Mesendoderm (in vitro differentiated cells): ENCODE measurements around the gene TREM1.

Experiments used
- DNase-seq: peaks from one replicate; pipeline ENCODE4 v3.0.0; 2013
- H2AK5ac ChIP-seq: 2 replicates; pipeline ENCODE4 v1.6.1; 2013; ENCODE audit warnings: low read length, inconsistent platforms
- H2BK120ac ChIP-seq: 2 replicates; pipeline ENCODE4 v1.6.1; 2013; ENCODE audit warnings: low read depth, mild to moderate bottlenecking, low read length, moderate library complexity, mixed read lengths
- H2BK15ac ChIP-seq: replicated peaks from 2 replicates; pipeline ENCODE4 v1.6.1; 2013; ENCODE audit warnings: low read depth, mild to moderate bottlenecking, moderate library complexity
- H2BK5ac ChIP-seq: 2 replicates; pipeline ENCODE4 v1.6.1; 2013; ENCODE audit warnings: low read length, inconsistent platforms
- H3K18ac ChIP-seq: 2 replicates; pipeline ENCODE4 v1.6.1; 2013; ENCODE audit warnings: mild to moderate bottlenecking, low read length, mixed read lengths
- H3K23ac ChIP-seq: one replicate; pipeline ENCODE4 v1.6.1; 2013; ENCODE audit warnings: low read length
- H3K27ac ChIP-seq: 2 replicates; pipeline ENCODE4 v1.5.1; 2013; ENCODE audit warnings: low read depth, mild to moderate bottlenecking, inconsistent platforms, low read length, moderate library complexity
- H3K27me3 ChIP-seq: 2 replicates; pipeline ENCODE4 v1.6.1; 2013; ENCODE audit warnings: low read length, control low read depth, mild to moderate bottlenecking, inconsistent platforms; ENCODE audit not compliant: insufficient read depth, poor library complexity
- H3K36me3 ChIP-seq: 2 replicates; pipeline ENCODE4 v1.6.1; 2013; ENCODE audit warnings: low read length, inconsistent platforms; ENCODE audit not compliant: control insufficient read depth, insufficient read depth
- H3K4ac ChIP-seq: one replicate; pipeline ENCODE4 v1.6.1; 2013; ENCODE audit warnings: low read depth, mild to moderate bottlenecking, low read length, moderate library complexity
- H3K4me1 ChIP-seq: 2 replicates; pipeline ENCODE4 v1.6.1; 2013; ENCODE audit warnings: low read depth, low read length, inconsistent platforms; ENCODE audit not compliant: control insufficient read depth
- H3K4me2 ChIP-seq: 2 replicates; pipeline ENCODE4 v1.6.1; 2013; ENCODE audit warnings: low read length
- H3K4me3 ChIP-seq: 2 replicates; pipeline ENCODE4 v1.5.1; 2013; ENCODE audit warnings: mild to moderate bottlenecking, low read length
- H3K56ac ChIP-seq: one replicate; pipeline ENCODE4 v1.6.1; 2013; ENCODE audit warnings: low read length
- H3K79me1 ChIP-seq: 2 replicates; pipeline ENCODE4 v1.6.1; 2013; ENCODE audit warnings: low read length, inconsistent platforms
- H3K79me2 ChIP-seq: 2 replicates; pipeline ENCODE4 v1.6.1; 2013; ENCODE audit warnings: mild to moderate bottlenecking, low read length; ENCODE audit not compliant: control insufficient read depth, insufficient read depth
- H3K9ac ChIP-seq: 2 replicates; pipeline ENCODE4 v1.6.1; 2013; ENCODE audit warnings: low read length, inconsistent platforms
- H4K5ac ChIP-seq: one replicate; pipeline ENCODE4 v1.6.1; 2013; ENCODE audit warnings: low read length
- H4K8ac ChIP-seq: one replicate; pipeline ENCODE4 v1.6.1; 2013; ENCODE audit warnings: low read depth, mild to moderate bottlenecking, control low read depth, low read length, moderate library complexity
- whole genome bisulfite sequencing: extraction: QIAGEN DNeasy Blood & Tissue Kit; methylation state at CpG from one replicate; pipeline ENCODE4 v1.1.7; 2013; ENCODE audit warnings: low lambda C conversion rate, missing lambda C conversion rate; ENCODE audit not compliant: insufficient coverage; ENCODE audit errors: extremely low coverage; 5-methylcytosine and 5-hydroxymethylcytosine counted together

TREM1 gene

DNA sequence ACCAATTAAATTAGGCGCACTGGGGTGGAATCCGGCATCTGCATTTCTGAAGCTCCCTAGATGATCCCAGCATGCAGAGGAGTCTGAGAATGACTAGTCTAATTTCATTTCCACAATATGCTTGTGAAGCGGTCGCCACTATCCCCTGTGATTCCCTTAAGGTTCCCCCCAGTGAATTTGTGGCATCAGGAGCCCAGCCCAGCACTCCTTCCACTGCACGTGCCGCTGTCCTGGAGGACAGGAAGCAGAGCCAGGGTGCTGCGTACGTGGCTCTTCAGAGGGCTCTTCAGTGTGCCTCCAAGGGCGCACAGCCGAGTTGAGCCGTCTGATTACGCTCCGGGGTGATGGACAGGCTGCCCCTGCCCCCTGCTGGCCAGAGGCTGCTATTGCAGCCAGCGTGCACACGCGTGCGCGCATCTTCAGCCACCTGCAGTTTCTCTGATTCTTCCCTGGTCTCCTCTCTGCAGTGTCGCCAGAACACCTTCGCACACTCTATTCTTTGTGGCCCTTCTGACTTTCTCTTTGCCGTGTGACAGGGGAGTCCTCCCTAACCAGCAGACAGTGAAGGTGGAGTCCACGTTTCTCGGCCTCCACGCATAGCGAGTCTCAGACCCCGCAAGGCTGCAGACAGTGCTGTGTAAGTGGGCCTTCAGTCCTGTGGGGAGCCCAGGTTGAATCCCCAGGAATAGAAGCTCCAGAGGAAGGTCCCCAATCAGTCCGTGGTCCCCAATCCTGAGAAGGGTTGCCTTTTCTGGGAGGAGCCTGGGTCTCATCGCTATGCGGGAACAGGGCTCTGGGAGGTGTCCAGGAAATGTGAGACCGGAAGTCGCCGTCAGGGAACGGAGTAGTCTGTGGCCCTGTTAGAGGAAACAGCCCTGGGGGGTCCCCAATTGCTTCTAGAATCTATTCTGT lies 32.4 kb upstream of the TREM1 start:
- H3K18ac ChIP-seq: peak overlapping the region; percentile 34
- H3K23ac ChIP-seq: no peak overlapping the region
- no peaks in the 10 kb centered on the region for H3K79me1 ChIP-seq
- peak overlapping the region; percentile 45 for H3K4me2 ChIP-seq
- H2AK5ac ChIP-seq: no peak overlapping the region
- no peak overlapping the region for H3K4me3 ChIP-seq
- no peak overlapping the region for H4K8ac ChIP-seq
- peaks cover 2% of the 10 kb centered on the region for H3K4me1 ChIP-seq
- H3K4ac ChIP-seq: no peak overlapping the region
- H2BK5ac ChIP-seq: no peak overlapping the region
- H3K36me3 ChIP-seq: no peaks in the 10 kb centered on the region
- no peaks in the 10 kb centered on the region for H3K27me3 ChIP-seq
- no peak overlapping the region for H3K27ac ChIP-seq
- peak overlapping the region; percentile 22 for H3K9ac ChIP-seq
- H3K79me2 ChIP-seq: no peaks in the 10 kb centered on the region
- H3K56ac ChIP-seq: peak overlapping the region; percentile 51
- H2BK120ac ChIP-seq: no peak overlapping the region
- no peak overlapping the region for H2BK15ac ChIP-seq
- H4K5ac ChIP-seq: no peak overlapping the region
- DNase-seq: peak; percentile 94
- no CpG with 5 or more reads among the region's 33 CpGs for WGBS

GRCh38 chr6:41318261-41318653 lies 31.8 kb upstream of the TREM1 start:
- H4K5ac ChIP-seq: no peak overlapping the region
- H3K23ac ChIP-seq: no peak overlapping the region
- no peak overlapping the region for H3K4ac ChIP-seq
- no peak overlapping the region for H3K56ac ChIP-seq
- H3K79me1 ChIP-seq: no peaks in the 10 kb centered on the region
- no peak overlapping the region for H4K8ac ChIP-seq
- no peak overlapping the region for H3K27ac ChIP-seq
- no peaks in the 10 kb centered on the region for H3K27me3 ChIP-seq
- H2BK120ac ChIP-seq: no peak overlapping the region
- H3K4me2 ChIP-seq: peak overlapping the region; percentile 45
- no peak overlapping the region for H3K18ac ChIP-seq
- H2BK15ac ChIP-seq: no peak overlapping the region
- H3K4me1 ChIP-seq: peaks cover 2% of the 10 kb centered on the region
- H3K9ac ChIP-seq: peak overlapping the region; percentile 22
- no peaks in the 10 kb centered on the region for H3K79me2 ChIP-seq
- H2AK5ac ChIP-seq: no peak overlapping the region
- no peak overlapping the region for H3K4me3 ChIP-seq
- no peak for DNase-seq
- no peaks in the 10 kb centered on the region for H3K36me3 ChIP-seq
- H2BK5ac ChIP-seq: no peak overlapping the region
- no CpG with 5 or more reads among the region's 9 CpGs for WGBS

GRCh38 chr6:41315943-41316620 lies 29.6 kb upstream of the TREM1 start:
- peaks cover 2% of the 10 kb centered on the region for H3K4me1 ChIP-seq
- no peak overlapping the region for H2BK120ac ChIP-seq
- H4K8ac ChIP-seq: no peak overlapping the region
- H3K9ac ChIP-seq: no peak overlapping the region
- no peaks in the 10 kb centered on the region for H3K36me3 ChIP-seq
- no peak overlapping the region for H2AK5ac ChIP-seq
- H3K23ac ChIP-seq: no peak overlapping the region
- no peaks in the 10 kb centered on the region for H3K79me1 ChIP-seq
- no peak for DNase-seq
- H4K5ac ChIP-seq: no peak overlapping the region
- no peak overlapping the region for H3K4me3 ChIP-seq
- no peak overlapping the region for H3K18ac ChIP-seq
- H3K56ac ChIP-seq: no peak overlapping the region
- no peak overlapping the region for H3K27ac ChIP-seq
- H3K4me2 ChIP-seq: no peak overlapping the region
- H3K79me2 ChIP-seq: no peaks in the 10 kb centered on the region
- H3K27me3 ChIP-seq: no peaks in the 10 kb centered on the region
- H3K4ac ChIP-seq: no peak overlapping the region
- H2BK5ac ChIP-seq: no peak overlapping the region
- H2BK15ac ChIP-seq: no peak overlapping the region
- no CpG with 5 or more reads among the region's 1 CpG for WGBS

GRCh38 chr6:41315203-41315602 lies 28.7 kb upstream of the TREM1 start:
- Histone ChIP-seq H3K36me3 (no peaks in the 10 kb centered on the region), H3K27me3 (no peaks in the 10 kb centered on the region), H3K18ac (no peak overlapping the region), H3K9ac (no peak overlapping the region), H4K8ac (no peak overlapping the region), H3K79me2 (no peaks in the 10 kb centered on the region), H2AK5ac (no peak overlapping the region), H3K79me1 (no peaks in the 10 kb centered on the region), H3K56ac (no peak overlapping the region), H3K27ac (no peak overlapping the region), H2BK5ac (no peak overlapping the region), H3K4ac (no peak overlapping the region), H2BK15ac (no peak overlapping the region), H3K4me1 (peaks cover 2% of the 10 kb centered on the region), H3K23ac (no peak overlapping the region), H4K5ac (no peak overlapping the region), H3K4me3 (no peak overlapping the region), H3K4me2 (no peak overlapping the region), H2BK120ac (no peak overlapping the region)
- WGBS: no CpG with 5 or more reads among the region's 2 CpGs
- DNase-seq: no peak

- H4K5ac ChIP-seq: no peak overlapping the region
- H2BK120ac ChIP-seq: no peak overlapping the region
- no peak overlapping the region for H3K18ac ChIP-seq
- no peak overlapping the region for H3K23ac ChIP-seq
- H3K27ac ChIP-seq: no peak overlapping the region
- H3K9ac ChIP-seq: no peak overlapping the region
- H3K56ac ChIP-seq: no peak overlapping the region
- H3K79me1 ChIP-seq: no peaks in the 10 kb centered on the region
- H3K4me2 ChIP-seq: no peak overlapping the region
- peak; percentile 74 for DNase-seq
- no peak overlapping the region for H2BK15ac ChIP-seq
- H4K8ac ChIP-seq: no peak overlapping the region
- no CpG with 5 or more reads among the region's 13 CpGs for WGBS
- no peaks in the 10 kb centered on the region for H3K79me2 ChIP-seq
- peaks cover 3% of the 10 kb centered on the region for H3K4me1 ChIP-seq
- H2AK5ac ChIP-seq: no peak overlapping the region
- no peaks in the 10 kb centered on the region for H3K36me3 ChIP-seq
- no peak overlapping the region for H3K4me3 ChIP-seq
- no peak overlapping the region for H3K4ac ChIP-seq
- H3K27me3 ChIP-seq: no peaks in the 10 kb centered on the region
- no peak overlapping the region for H2BK5ac ChIP-seq
Observed at GRCh38 chr6:41306187-41306854, 19.8 kb upstream of the TREM1 start.
